ENCODE results near the gene PIGP. TPM values are rescaled to one million over a fixed set of nuclear protein-coding genes. Genes with fewer than 3 reads are reported as not detected.

The PIGP gene
- total RNA-seq, 2 donors from 2014 or later = 15.0 to 17.0 TPM

DNA sequence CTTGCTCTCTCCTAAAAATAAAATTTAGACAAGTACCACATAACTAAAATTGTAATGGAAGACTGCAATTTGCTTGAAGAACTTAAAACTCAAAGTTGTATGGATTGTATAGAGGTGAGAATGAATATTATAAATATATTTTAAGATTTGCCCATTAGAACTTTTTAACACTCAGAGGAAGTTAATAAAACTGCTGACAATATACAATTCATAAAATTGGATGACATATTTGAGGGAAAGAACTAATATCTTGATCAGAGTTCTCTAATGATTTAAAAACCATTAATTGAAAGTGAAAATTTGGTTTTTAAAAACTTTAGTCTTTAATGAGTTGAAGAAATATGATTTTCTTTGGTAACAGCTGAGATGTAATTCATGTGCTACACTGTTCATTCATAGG is 21.1 kb upstream of the PIGP start:
- Mint-ChIP-seq H3K36me3 (ENCODE audit: insufficient read depth in 2 of 2) (peaks cover 2 to 6% of the 10 kb centered on the region in 2 donors), H3K27me3 (ENCODE audit: low read depth) (no peaks in the 10 kb centered on the region), H3K4me1 (ENCODE audit: low read depth) (no peaks in the 10 kb centered on the region), H3K27ac (no peak overlapping the region), H3K4me3 (no peak overlapping the region), H3K9me3 (no peaks in the 10 kb centered on the region)
- ATAC-seq (replicated peaks in 1 of 2) (no peak), DNase-seq (no peak)

GRCh38 chr21:37088186-37088735 is 15.4 kb upstream of the PIGP start:
- H3K27me3 Mint-ChIP-seq (ENCODE audit: low read depth) = no peaks in the 10 kb centered on the region
- DNase-seq (no peak), ATAC-seq (replicated peaks in 1 of 2) (no peak)
- peaks cover 2% of the 10 kb centered on the region for H3K4me1 Mint-ChIP-seq (ENCODE audit: low read depth)
- no peaks in the 10 kb centered on the region for H3K9me3 Mint-ChIP-seq
- no peak overlapping the region for H3K27ac Mint-ChIP-seq
- peaks cover 0 to 5% of the 10 kb centered on the region in 2 donors for H3K36me3 Mint-ChIP-seq (ENCODE audit: insufficient read depth in 2 of 2)
- no peak overlapping the region for H3K4me3 Mint-ChIP-seq

GRCh38 chr21:37087188-37087587 is 14.3 kb upstream of the PIGP start:
- DNase-seq (no peak), ATAC-seq (replicated peaks in 1 of 2) (peak; percentile 50 to 68)
- H3K36me3 Mint-ChIP-seq (ENCODE audit: insufficient read depth in 2 of 2) = peaks cover 0 to 5% of the 10 kb centered on the region in 2 donors
- H3K9me3 Mint-ChIP-seq = no peaks in the 10 kb centered on the region
- H3K27me3 Mint-ChIP-seq (ENCODE audit: low read depth) = no peaks in the 10 kb centered on the region
- H3K27ac Mint-ChIP-seq = no peak overlapping the region
- peaks cover 8% of the 10 kb centered on the region for H3K4me1 Mint-ChIP-seq (ENCODE audit: low read depth)
- no peak overlapping the region for H3K4me3 Mint-ChIP-seq

- Mint-ChIP-seq H3K27me3 (ENCODE audit: low read depth) (no peaks in the 10 kb centered on the region), H3K4me1 (ENCODE audit: low read depth) (peaks cover 8% of the 10 kb centered on the region), H3K36me3 (ENCODE audit: insufficient read depth in 2 of 2) (peaks cover 0 to 5% of the 10 kb centered on the region in 2 donors), H3K27ac (no peak overlapping the region), H3K4me3 (no peak overlapping the region), H3K9me3 (no peaks in the 10 kb centered on the region)
- DNase-seq = no peak
- ATAC-seq (replicated peaks in 1 of 2) = no peak
Observed at GRCh38 chr21:37085726-37086125, 12.9 kb upstream of the PIGP start.

GRCh38 chr21:37082856-37083528 is 10.1 kb upstream of the PIGP start:
- Mint-ChIP-seq H3K9me3 (no peaks in the 10 kb centered on the region), H3K27ac (peak overlapping the region; percentile 51), H3K4me1 (ENCODE audit: low read depth) (peaks cover 26% of the 10 kb centered on the region), H3K36me3 (ENCODE audit: insufficient read depth in 2 of 2) (no peaks in the 10 kb centered on the region), H3K4me3 (no peak overlapping the region), H3K27me3 (ENCODE audit: low read depth) (no peaks in the 10 kb centered on the region)
- DNase-seq = no peak
- no peak for ATAC-seq (replicated peaks in 1 of 2)

- no peaks in the 10 kb centered on the region for H3K36me3 Mint-ChIP-seq (ENCODE audit: insufficient read depth in 2 of 2)
- H3K9me3 Mint-ChIP-seq = no peaks in the 10 kb centered on the region
- no peak overlapping the region for H3K27ac Mint-ChIP-seq
Observed at GRCh38 chr21:37082375-37082774, 9.5 kb upstream of the PIGP start.

DNA sequence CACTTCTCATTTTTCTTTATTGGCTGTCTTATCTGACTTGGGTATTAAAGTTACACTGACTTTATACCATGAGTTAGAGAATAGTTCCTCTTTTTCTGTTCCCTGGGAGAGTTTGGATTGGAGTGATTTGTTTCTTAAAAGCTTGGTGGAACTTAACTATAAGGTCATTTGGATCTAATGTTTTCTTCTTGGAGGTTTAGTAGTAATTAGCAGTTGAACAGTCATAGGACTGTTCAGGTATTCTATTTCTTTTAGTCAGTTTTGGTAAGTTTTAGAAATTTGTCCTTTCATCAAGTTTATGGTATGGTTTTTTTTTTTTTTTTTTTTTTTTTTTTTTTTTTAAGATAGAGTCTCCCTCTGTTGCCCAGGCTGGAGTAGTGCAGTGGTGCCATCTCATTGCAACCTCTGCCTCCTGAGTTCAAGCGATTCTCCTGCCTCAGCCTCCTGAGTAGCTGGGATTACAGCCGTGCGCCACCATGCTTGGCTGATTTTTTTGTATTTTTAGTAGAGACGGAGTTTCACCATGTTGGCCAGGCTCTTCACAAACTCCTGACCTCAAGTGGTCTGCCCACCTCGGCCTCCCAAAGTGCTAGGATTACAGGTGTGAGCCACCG is 6.4 kb upstream of the PIGP start:
- Mint-ChIP-seq H3K36me3 (ENCODE audit: insufficient read depth in 2 of 2) (no peaks in the 10 kb centered on the region), H3K27ac (peak overlapping the region; percentile 14), H3K4me1 (ENCODE audit: low read depth) (peaks cover 57% of the 10 kb centered on the region), H3K27me3 (ENCODE audit: low read depth) (no peaks in the 10 kb centered on the region), H3K4me3 (no peak overlapping the region), H3K9me3 (no peaks in the 10 kb centered on the region)
- peak; percentile 55 to 62 for ATAC-seq (replicated peaks in 1 of 2)
- peak in 1 of 2 donors; percentile 25 for DNase-seq

More at GRCh38 chr21:37082375-37082774, 9.5 kb upstream of the PIGP start:
- no peak overlapping the region for H3K4me3 Mint-ChIP-seq
- peaks cover 32% of the 10 kb centered on the region for H3K4me1 Mint-ChIP-seq (ENCODE audit: low read depth)
- ATAC-seq (replicated peaks in 1 of 2) = no peak
- DNase-seq = no peak
- no peaks in the 10 kb centered on the region for H3K27me3 Mint-ChIP-seq (ENCODE audit: low read depth)

DNA sequence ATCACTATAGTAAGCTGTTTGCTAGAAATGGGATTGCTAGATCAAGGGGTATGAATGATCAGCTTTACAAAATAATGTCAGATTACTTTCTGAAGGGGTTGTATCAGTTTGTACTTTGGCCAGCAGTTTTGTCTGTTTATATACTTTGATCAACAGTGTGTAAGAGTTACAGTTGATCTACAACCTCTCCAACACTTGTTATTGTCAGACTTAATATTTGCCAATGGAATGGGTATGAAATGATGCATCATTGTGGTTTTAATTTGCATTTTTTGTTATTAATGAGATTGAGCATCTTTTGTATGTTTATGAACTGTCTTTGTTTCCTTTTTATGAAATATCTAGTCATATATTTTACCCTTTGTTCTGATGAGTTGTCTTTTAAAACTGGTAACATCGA is 4.5 kb upstream of the PIGP start:
- no peak for DNase-seq
- H3K27ac Mint-ChIP-seq = peak overlapping the region; percentile 73
- H3K27me3 Mint-ChIP-seq (ENCODE audit: low read depth) = no peaks in the 10 kb centered on the region
- H3K4me1 Mint-ChIP-seq (ENCODE audit: low read depth) = peaks cover 55% of the 10 kb centered on the region
- no peaks in the 10 kb centered on the region for H3K9me3 Mint-ChIP-seq
- peak overlapping the region in 1 of 2 donors; percentile 12 for H3K4me3 Mint-ChIP-seq
- peaks cover 0 to 3% of the 10 kb centered on the region in 2 donors for H3K36me3 Mint-ChIP-seq (ENCODE audit: insufficient read depth in 2 of 2)
- no peak for ATAC-seq (replicated peaks in 1 of 2)

DNA sequence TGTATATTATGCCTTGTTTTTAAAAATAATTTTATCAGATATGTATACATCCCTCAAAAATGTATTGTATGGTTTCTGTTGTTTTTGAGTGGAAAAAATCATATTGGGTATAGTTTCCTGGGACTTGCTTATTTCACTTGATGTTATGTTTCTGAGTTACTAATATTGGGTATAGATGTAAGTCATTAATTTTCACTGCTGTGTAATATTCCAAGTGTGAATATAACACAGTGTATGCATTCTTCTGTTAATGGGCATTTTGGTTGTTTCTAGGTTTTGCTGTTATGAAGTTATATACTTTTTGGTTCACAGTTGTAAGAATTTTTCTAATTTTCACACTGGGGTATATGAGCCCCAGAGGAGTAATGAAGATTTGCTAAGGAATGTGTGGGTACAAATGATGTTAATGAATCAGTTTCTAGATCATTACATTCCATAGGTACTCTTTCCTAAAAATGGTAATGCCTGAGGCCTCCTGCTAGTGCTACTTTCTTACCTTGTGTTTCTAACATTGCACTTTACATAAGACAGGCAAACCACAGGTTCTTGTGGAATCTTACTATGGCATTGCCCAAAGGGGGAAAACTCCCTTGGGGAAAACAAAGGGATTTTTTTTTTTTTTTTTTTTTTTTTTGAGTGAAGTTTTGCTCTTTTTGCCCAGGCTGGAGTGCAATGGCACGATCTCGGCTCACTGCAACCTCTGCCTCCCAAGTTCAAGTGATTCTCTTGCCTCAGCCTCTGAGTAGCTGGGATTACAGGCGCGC is 3.4 kb upstream of the PIGP start:
- Mint-ChIP-seq H3K9me3 (no peaks in the 10 kb centered on the region), H3K4me1 (ENCODE audit: low read depth) (peaks cover 65% of the 10 kb centered on the region), H3K27ac (no peak overlapping the region), H3K27me3 (ENCODE audit: low read depth) (no peaks in the 10 kb centered on the region), H3K4me3 (peak overlapping the region in 1 of 2 donors; percentile 44), H3K36me3 (ENCODE audit: insufficient read depth in 2 of 2) (peaks cover 3 to 5% of the 10 kb centered on the region in 2 donors)
- ATAC-seq (replicated peaks in 1 of 2) = no peak
- DNase-seq = no peak

GRCh38 chr21:37075214-37075770 is 2.4 kb upstream of the PIGP start:
- Mint-ChIP-seq H3K4me3 (peak overlapping the region; percentile 86 to 95), H3K4me1 (ENCODE audit: low read depth) (peaks cover 71% of the 10 kb centered on the region), H3K27me3 (ENCODE audit: low read depth) (no peaks in the 10 kb centered on the region)

DNA sequence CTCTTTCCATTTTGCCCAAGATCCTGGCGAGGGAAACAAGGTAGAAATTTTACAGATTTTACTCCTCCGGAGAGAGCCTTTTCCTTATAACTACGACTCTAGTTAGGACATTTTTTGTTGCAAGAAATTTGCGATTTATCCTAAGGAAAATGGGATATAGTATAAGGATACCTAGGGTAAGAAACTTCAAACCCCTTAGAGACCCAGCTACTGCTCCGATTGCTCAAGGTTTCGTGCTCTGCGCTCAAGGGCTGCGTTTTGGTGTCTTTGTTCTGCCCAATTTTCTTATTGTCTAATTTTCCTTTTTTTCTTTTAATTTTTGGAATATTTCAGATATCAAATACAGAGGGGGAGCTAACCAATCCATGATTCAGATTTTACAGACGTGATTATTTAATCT is 1.7 kb upstream of the PIGP start:
- ATAC-seq (replicated peaks in 1 of 2) (no peak), DNase-seq (no peak)
- no peaks in the 10 kb centered on the region for H3K27me3 Mint-ChIP-seq (ENCODE audit: low read depth)
- H3K4me3 Mint-ChIP-seq = peak overlapping the region; percentile 86 to 95
- peaks cover 74% of the 10 kb centered on the region for H3K4me1 Mint-ChIP-seq (ENCODE audit: low read depth)
- H3K27ac Mint-ChIP-seq = peak overlapping the region; percentile 92
- H3K36me3 Mint-ChIP-seq (ENCODE audit: insufficient read depth in 2 of 2) = peaks cover 3 to 12% of the 10 kb centered on the region in 2 donors
- H3K9me3 Mint-ChIP-seq = no peaks in the 10 kb centered on the region

More at GRCh38 chr21:37075214-37075770, 2.4 kb upstream of the PIGP start:
- H3K36me3 Mint-ChIP-seq (ENCODE audit: insufficient read depth in 2 of 2) = peaks cover 3 to 8% of the 10 kb centered on the region in 2 donors
- no peak for DNase-seq
- no peak for ATAC-seq (replicated peaks in 1 of 2)
- peak overlapping the region; percentile 77 for H3K27ac Mint-ChIP-seq
- H3K9me3 Mint-ChIP-seq = no peaks in the 10 kb centered on the region

DNA sequence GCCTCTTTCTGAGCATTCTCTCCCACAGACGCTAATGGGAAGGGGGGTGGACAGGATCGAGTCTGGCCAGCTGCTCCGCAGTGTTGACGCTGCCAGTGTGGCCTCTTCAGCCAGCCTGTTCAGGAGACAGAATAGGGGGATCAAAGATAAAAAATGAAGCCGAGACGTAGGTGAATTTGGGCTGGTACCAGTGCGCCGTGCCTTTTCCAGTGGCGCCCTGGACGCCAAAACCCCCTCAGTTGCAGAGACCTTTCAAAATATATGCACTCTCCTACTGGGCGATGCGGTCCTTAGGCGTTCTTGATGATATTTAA is 1.3 kb upstream of the PIGP start:
- DNase-seq (no peak), ATAC-seq (replicated peaks in 1 of 2) (no peak)
- Mint-ChIP-seq H3K27me3 (ENCODE audit: low read depth) (no peaks in the 10 kb centered on the region), H3K9me3 (no peaks in the 10 kb centered on the region), H3K4me1 (ENCODE audit: low read depth) (peaks cover 71% of the 10 kb centered on the region), H3K27ac (peak overlapping the region; percentile 92), H3K36me3 (ENCODE audit: insufficient read depth in 2 of 2) (peaks cover 3 to 13% of the 10 kb centered on the region in 2 donors), H3K4me3 (peak overlapping the region; percentile 86 to 95)
